NK-92 (cell line): ENCODE measurements around the gene WBP1L.
"Not testable (repeated sequence)": the region's sequence is repeated elsewhere in the genome, so short reads cannot be mapped to it uniquely, and the experiment has no call there.

Experiments
- DNase-seq: peaks from one replicate; lab custom pipeline; 2025; ENCODE audit not compliant: unreplicated experiment; lab: John Stamatoyannopoulos, UW

Gene WBP1L

DNA sequence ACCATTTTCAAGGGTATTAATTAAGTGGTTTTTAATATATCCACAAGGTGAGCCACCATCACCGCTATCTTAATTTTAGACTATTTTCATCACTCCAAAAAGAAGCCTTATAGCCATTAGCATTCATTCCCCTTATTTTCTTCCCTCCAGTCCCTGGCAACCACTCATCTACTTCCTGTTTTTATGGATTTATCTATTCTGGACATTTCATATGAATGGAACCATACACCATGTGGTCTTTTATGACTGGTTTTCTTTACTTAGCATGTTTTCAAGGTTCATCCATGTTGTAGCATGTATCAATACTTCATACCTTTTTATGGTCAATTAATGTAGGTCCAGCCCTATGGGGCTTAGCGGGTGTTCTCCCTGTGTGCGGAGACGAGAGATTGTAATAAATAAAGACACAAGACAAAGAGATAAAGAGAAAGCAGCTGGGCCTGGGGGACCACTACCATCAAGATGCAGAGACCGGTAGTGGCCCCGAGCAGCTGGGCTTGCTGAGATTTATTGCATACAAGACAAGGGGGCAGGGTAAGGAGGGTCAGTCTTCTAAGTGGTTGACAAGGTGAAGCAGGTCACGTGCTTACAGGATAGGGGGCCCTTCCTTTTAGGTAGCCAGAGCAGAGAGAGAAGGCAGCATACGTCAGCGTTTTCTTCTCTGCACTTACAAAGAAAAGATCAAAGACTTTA, 14.6 kb downstream of the WBP1L start:
- no peak for DNase-seq

DNA sequence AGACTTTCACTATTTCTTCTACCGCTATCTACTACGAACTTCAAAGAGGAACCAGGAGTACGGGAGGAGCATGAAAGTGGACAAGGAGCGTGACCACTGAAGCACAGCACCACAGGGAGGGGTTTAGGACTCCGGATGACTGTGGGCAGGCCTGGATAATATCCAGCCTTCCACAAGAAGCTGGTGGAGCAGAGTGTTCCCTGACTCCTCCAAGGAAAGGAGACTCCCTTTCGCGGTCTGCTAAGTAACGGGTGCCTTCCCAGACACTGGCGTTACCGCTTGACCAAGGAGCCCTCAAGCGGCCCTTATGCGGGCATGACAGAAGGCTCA, 15.2 kb downstream of the WBP1L start:
- DNase-seq, result not testable (repeated sequence)

DNA sequence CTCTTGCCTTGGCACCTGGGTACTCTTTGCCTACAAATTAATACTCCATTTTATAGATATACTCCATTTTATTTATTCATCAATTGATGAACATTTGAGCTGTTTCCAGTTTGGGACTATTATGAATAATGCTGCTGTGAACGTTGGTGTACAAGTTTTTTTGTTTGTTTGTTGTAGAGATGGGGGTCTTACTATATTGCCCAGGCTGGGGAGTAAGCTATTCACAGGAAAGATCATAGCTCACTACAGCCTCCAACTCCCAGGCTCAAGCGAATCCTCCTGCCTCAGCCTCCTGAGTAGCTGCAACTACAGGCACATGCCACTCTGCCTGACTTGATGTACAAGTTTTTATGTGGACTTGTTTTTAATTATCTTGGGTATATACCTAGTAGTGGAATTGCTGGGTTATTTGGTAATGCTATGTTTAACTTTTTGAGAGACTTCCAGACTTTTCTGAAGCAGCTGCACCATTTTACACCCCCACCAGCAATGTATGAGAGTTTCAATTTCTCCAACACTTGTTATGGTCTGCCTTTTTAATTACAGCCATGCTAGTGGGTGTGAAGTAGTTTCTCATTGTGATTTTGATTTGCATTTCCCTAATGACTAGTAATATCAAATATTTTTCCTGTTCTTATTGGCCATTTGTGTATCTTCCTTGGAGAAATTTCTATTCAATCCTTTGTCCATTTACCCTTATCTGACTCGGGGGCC, 15.9 kb downstream of the WBP1L start:
- DNase-seq, result no peak

DNA sequence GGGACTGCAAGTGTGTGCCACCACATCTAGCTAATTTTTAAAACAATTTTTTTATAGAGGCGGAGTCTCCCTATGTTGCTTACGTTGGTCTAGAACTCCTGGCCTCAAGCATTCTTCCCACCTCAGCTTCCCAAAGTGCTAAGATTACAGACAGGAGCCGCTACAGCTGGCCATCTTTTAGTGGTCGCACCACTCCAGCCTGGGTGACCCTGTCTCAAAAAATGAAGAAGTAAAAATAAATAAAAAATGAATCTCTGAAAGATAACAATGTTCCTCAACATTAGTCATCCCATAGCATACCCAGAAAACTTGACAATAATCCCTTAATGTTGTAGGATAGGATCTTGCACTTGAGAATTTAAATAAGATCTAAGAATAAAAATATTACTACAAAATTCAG, 18.2 kb downstream of the WBP1L start:
- no peak for DNase-seq

DNA sequence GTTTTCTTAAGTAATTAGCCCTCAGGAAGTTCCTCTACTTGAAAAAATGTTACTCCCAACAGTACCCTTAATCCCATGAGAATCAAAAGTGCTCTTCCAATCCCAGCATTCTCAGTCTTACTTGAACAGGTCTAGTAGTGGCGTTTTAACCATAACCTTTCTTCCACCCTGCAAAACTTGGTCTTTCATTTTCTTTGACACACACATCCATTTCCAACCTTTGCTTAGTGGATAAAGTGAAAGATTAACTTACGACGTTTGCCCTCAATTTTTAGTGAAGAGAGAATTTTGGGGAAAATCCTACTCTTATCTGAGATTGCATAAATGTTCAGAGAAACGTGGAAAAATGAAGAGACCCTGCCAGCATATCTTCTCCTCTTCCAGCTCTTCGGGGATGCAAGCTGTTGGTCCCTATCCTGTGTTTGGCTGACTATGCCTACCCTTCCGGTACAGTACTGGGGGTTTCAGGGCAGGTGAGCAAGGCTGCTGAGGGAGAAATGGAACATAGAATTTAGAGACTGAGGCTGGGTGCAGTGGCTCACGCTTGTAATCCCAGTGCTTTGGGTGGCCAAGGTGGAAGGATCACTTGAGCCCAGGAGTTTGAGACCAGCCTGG, 18.8 kb downstream of the WBP1L start:
- DNase-seq, result no peak

DNA sequence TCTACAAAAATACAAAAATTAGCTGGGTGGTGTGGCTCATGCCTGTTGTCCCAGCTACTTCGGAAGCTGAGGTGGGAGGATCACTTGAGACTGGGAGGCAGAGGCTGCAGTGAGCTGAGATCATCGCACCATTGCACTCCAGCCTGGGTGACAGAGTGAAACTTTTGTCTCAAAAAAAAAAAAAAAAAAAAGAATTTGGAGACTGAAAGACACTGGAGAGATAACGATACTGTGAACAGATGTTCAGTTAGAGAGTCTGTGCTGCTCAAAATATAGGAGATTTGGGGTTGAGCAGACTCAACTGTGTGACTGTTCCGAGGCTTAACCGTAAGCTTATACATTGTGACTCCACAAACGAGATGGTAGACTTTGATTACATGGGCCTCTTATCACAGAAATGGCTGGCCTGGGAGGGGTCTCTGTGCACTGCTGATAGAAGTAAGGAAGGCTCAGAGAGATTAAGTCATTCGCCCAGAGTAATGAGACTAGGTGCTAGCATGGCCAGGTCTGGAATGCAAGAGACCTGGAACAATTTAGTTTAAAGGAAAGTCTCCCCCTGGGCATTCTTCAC, 19.4 kb downstream of the WBP1L start:
- no peak for DNase-seq

DNA sequence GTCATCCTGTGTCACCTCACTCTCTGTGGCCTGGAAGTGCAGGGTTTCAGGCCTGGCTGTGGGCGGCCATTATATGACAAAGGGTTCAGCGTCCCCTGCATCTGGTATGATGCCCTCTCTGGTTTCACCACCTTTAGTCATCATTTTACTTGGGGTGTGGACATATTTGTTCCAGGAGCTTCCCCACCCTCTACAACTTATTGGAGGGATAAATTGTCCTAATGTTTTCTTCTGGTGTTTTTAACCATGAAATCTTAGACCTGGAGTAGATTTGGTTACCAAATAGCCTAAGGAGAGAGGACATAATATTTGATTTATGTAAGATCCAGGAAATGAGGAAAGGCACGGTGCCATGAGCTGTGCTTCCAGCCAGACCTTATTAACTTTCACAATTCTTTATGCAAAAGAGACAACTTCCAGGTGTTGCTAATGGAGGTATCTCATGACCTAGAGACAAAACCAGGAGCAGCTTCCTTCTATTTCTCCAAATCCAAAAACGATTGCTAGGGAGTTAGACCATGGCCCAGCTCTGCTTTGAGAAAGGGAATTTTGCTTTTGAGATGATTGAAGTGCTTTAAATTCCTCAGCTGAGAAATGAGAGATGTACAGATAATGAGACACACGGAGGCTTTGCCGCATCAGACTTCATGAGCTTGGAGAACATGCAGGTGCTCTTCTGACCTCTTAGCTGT, 20.9 kb downstream of the WBP1L start:
- no peak for DNase-seq

GRCh38 chr10:102765336-102765735, 21.6 kb downstream of the WBP1L start:
- DNase-seq, result no peak

DNA sequence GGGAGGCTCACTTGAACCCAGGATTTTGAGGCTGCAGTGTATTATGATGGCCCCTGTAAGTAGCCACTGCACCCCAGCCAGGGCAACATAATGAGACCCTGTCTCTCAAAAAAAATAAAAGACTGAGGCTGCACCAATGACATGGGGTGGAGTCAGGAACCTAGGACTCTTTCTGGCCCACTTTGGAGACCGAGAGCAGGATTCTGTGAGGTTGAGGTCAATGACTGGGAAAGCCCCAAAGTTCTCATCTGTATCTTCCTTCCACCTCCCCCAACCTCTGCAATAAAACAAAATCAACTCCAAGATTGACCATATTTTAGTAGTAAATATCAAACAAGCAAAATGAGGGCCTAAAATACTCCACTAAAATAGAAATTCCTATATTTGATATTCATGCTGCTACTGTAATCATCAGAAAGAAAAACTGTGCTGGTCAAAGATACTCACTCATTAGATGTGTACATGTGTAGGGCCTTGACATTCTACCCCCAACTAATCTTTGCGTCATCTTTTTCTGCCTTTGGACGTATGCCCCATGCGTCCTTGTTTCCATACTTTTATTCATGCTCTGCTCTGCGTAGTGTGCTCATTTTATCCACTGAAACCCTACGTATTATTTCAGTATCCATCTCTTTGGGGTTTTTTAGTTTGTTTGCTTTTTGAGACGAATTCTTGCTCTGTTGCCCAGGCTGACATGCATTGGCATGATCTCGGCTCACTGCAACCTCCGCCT, 23.8 kb downstream of the WBP1L start:
- no peak for DNase-seq

GRCh38 chr10:102769375-102770107, 25.8 kb downstream of the WBP1L start:
- no peak for DNase-seq

GRCh38 chr10:102770108-102770482, 26.3 kb downstream of the WBP1L start:
- DNase-seq, result no peak

DNA sequence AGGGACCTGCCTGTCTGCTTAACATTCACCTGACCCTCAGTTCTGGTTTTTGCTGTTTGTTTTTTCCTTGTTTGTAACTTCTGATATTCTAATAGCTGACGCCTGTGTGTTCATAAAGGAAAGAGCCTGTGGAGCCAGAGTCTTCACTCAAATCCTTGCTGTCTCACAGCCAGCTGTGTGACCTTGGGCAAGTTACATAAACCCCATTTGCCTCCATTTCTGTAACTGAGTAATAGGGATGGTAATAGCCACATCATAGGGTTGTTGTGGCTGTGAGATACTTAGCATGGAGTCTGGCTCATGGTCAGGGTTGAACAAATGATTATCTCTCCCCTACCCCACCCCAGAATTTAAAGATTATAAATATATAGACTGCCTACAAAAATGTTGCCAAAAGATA, 27.0 kb downstream of the WBP1L start:
- DNase-seq, result no peak

GRCh38 chr10:102773320-102773719, 29.6 kb downstream of the WBP1L start:
- DNase-seq, result no peak

- no peak for DNase-seq
Measured at GRCh38 chr10:102773986-102774385, 30.2 kb downstream of the WBP1L start.

DNA sequence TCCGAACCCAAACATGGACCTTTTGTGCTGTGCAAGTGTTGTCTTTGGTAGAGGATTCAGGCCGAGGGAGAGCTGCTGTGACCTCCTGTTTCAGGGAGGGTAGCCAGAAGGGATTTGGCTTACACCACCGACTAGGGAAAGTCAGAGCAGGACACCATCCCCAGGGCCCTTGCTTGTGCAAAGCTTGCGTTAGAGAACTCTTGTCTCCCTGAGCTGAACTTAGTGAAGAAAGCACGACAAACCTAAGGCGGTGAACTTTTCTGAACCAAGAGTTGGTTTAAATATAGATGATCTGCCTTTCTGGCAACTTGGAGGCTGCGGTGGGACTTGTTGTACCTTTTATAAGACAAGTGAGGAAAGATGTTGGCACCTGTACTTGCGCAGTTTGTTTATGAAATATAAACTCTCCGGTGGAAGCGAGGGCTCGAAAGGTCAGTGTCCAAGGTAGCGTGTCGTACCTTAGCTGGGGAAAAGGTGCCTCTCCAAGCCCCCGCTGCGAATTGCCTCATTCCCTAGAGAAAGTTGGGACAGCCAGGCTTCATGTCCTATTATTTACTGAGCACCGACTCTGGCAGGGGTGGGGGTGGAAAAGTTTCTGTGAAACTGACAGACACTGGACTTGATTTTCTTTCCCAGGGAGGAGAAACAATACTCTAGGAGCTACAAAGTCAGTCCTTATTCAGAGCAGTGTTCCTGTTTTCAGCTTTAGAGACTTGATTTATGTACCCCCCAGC, 31.6 kb downstream of the WBP1L start:
- DNase-seq, result no peak

GRCh38 chr10:102775935-102776669, 32.4 kb downstream of the WBP1L start:
- no peak for DNase-seq

DNA sequence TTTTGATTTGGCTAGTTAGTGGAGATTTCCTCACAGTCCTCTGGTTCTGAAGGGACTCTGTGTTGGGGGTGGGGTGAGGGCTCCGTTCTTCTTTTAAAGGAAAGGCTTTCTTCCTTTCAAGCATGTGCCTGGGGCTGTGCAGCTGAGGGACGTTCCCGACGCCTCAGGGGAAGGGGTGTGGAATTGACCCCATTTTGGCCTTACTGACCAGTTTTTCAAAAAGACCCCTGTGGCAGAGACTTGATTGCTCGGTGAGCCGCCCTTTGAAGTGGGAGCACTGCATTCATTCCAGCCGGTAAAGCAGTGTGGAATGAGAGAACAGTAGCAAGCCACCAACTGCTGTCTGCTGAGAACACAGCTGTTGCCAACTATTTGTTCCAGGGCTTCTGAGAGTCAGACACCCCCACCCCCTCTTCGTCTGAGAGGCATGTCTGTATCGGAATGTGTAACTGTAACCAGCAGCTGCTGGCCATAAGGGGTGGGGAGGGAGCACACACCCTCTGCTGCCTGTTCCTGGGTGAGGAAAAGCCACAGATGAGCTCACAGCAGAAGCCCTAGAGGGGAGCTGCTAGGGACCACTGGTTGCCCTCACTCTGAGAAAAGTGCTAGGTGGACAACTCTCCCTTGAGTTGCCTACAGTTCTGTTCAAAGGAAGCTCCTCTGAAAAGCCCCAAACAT, 33.2 kb downstream of the WBP1L start:
- DNase-seq, result no peak

DNA sequence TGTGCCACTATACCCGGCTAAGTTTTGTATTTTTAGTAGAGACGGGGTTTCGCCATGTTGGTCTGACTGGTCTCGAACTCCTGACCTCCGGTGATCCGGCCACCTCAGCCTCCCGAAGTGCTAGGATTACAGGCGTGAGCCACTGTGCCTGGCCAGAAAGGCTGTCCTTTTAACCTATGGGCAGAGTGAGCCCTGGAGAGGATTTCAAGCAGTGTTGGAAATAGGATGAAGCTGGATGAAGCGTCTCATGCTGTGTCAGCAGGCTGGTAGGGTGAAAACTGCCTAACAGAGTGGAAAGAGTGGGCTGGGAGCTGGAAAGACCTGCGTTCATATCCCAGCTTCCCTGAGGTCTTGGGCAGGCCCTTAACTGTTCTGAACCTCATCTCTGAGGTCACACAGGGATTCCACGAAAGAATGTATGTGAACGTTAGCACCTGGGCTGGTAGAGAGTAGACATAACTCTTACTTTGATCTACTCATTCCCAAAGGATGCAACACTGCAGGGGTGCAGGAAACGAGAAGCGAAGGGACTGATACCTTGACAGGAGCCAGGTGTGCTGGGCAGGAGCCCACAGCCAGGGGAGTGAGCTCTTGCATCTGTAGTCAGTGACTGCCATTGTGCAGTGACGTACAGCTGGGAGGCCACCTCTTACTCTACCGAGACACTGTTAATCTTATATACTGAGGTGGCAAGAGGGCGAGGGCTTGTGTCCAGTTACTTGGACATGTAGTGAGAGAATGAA, 34.1 kb downstream of the WBP1L start:
- no peak for DNase-seq
